ENCODE measurements around the gene CCR3.
"Not testable (repeated sequence)": the region's sequence is repeated elsewhere in the genome, so short reads cannot be mapped to it uniquely, and the experiment has no call there.

CCR3 gene

GRCh38 chr3:46242120-46242519 lies at the start of gene CCR3:
CCR3 (plus strand) TSS chr3:46242460; CDS start chr3:46265159, 22,699 bp downstream.
- DNase-seq, result no peak

- no peak for DNase-seq
Measured at GRCh38 chr3:46192939-46193338, 49.3 kb upstream of the CCR3 start.

- no peak for DNase-seq
Measured at GRCh38 chr3:46193436-46193835, 48.8 kb upstream of the CCR3 start.

DNA sequence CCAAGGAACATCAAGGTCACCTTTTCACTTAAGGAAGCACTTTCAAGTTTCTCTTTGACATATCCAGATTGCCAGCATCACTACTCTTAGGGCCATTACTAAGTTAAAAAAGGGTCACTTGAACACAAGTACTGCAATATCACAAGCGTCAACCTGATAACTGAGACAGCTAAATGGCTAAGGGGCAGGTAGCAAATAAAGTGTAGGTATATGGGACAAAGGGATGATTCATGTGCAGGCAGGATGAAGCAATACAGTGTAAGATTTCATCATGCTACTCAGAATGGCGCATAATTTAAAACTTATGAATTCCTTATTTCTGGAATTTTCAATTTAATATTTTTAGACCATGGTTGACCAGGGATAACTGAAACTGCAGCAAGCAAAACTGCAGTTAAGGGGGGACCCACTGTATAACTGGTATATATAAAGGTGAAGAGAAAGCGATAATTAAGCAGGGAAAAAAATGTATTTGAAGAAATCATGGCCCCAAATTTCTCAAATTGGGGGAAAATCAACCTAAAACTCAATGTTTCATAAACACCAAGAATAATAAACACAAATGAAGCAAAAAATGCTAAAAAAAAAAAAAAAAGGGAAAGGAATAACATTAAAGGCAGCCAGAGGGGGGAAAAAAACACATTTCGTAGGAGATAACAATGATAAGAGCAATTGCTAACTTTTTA lies 47.2 kb upstream of the CCR3 start:
- DNase-seq, result no peak

DNA sequence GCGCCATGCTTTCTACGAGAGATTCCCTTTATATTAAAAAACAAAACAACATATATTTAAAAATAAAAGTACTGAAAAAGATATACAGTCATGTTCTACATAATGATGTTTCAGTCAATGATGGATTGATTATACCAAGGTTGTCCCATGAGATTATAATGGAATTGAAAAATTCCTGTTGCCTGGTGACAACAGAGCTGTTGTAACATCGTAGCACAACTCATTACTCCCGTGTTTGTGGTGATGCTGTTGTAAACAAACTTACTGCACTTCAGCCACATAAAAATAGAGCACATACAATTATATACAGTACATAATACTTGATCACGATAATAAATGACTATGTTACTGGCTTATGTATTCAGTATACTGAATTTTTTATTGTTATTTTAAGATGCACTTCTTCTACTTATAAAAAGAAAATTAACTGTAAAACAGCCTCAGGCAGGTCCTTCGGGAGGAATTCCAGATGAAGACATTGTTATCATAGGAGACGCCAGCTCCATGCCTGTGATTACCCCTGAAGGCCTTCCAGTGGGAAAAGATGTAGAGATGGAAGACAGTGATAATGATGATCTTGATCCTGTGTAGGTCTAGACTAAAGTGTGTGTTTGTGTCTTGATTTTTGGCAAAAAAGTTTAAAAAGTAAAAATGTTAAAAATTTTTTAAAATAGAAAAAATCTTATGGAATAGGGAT lies 45.9 kb upstream of the CCR3 start:
- DNase-seq, result no peak

DNA sequence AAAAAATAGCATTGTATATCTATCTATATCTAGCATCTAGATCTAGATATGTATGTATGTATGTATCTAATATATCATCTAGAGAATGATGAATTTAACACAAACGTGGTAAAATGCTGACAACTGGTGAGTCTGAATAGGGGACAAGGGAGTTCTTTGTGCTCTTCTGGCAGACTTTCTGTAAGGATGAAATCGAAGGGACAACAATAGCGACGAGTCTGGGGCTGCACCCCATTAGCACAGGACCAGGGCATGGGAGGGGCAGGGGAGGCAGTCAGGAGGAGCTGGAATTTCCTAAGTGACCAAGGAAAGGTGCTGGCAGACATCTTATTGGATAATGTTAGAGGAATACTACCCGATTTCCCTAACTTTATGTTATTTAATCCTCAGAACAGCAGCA lies 42.0 kb upstream of the CCR3 start:
- DNase-seq, result no peak

DNA sequence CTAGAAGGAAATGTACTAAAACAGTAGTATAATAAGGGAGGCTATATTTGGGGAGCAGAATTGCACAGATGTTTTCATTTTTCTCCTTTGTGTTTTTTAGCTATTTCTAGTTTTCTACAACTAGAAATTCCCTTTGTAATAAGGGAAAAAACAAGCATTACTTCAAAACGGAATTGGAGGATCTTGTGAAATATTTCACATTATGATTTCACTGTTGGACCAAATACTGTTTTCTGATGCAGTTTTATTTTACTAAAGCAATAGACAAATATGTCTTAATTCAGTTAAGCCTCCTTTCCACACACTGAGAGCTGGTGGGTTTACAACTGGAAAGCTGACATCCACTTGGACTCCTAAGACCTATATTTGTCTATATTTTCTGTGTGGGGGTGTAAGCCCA lies 41.5 kb upstream of the CCR3 start:
- no peak for DNase-seq

DNA sequence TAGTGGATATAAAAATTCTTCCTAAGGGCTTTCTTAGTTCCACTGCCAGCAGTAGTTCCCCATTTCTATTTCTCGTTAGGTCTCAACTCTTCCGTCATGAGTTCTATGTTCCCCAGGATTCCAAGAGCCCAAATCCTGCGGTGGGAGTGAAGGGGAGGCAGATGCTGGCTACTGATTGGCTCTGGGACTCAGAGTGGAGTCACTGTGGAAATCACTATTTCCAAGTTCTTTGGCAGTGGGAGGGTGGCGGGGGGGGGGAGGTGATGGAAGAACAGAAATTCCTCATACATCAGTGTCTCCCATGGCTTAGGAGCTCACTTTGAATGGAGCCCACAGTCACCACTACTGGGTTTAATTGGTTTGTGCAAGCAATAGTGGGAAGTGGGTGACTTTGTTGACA lies 39.7 kb upstream of the CCR3 start:
- no peak for DNase-seq

DNA sequence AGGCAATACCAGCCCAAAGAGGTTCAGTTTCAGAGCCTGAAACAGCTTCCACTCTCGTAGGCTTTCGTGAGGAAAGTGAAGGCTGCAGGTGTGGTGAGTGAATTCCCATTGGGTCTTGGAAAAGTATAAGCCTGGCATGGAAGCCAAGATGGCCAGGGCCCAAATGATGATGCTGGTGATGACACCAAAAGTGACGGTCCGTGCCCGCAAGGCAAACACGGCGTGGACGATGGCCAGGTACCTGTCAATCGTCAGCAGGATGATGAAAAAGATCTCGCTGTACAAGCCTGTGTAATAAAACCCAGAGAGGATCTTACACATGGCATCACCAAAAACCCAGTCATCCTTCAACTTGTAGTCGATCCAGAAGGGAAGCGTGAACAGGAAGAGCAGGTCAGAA lies 38.6 kb upstream of the CCR3 start:
- no peak for DNase-seq

DNA sequence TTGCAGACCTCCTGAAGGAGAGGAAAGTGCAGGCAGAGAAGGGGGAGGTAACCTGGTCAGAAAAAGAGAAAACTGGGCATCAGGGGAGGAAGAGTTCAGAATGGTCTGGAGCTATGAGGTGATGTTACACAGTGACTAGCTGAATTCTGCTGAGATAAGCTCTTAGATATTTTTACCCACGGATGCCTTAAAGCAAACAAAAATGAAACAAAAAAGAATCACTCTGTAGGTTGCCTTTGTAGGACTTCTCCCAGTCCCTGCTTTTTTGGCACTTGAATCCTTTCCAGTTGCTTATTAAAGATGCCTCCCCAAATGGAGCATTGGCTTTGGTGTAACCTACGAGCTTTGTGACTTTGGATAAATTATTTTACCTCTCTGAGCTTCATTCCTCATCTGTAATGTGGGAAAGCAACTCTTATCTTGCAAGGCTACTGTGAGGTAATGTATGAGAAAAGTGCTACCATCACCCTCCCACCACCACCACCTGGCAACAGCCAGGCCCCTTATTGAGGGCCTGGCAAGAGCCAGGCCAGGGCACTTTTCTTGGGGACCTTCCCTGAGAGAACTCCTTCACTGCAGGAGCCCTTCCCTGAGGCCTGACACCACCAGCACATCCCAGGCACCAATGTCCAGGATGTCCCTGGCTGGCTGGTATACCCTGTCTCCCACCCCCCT lies 36.8 kb upstream of the CCR3 start:
- DNase-seq, result no peak

- DNase-seq, result no peak
Measured at GRCh38 chr3:46206282-46207015, 35.8 kb upstream of the CCR3 start.

DNA sequence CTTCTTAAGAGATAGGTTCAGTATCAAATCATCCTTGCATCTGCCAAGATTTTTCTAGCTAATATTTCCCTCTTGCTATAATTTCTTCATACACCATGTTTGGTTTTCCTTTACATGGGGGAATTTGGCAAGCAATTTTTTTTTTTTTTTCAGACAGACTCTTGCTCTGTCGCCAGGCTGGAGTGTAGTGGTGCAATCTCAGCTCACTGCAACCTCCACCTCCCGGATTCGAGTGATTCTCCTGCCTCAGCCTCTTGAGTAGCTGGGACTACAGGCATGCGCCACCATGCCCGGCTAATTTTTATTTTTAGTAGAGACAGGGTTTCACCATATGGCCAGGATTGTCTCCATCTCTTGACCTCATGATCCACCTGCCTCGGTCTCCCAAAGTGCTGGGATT lies 34.7 kb upstream of the CCR3 start:
- DNase-seq, result not testable (repeated sequence)

DNA sequence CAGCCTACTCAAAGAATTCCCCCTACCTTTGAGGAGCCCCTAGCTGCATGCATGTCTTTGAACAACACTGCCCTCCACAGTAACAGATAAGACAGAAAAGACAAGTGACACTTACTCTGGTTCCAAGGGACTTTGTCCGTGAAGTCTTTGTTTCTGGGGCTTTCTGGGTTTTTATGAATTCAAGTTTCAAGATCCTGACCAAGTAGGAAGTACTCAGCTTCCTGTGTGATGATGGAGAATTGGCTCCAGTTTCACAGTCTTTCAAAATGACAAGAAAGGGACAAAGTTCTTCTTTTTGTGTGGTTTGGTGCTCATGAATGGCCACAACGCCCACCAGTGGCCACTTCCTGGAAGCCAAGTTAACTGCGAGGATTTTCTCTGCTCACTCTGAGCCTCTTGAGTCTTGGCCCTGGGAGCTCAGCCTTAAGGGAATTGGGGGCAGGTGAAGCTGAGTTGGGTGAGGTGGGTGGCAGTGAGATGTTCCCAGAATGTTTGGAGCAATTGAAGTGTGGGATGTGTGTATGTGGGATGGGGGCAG lies 34.0 kb upstream of the CCR3 start, which contains the start of gene CCR1:
TSS of gene CCR1 (minus strand) at position 147 of the 538 bp plus-strand sequence. CDS start 4,000 bp downstream, outside the sequence.
- peak; percentile 11 for DNase-seq

GRCh38 chr3:46209053-46209452 lies 33.2 kb upstream of the CCR3 start:
- DNase-seq, result no peak

DNA sequence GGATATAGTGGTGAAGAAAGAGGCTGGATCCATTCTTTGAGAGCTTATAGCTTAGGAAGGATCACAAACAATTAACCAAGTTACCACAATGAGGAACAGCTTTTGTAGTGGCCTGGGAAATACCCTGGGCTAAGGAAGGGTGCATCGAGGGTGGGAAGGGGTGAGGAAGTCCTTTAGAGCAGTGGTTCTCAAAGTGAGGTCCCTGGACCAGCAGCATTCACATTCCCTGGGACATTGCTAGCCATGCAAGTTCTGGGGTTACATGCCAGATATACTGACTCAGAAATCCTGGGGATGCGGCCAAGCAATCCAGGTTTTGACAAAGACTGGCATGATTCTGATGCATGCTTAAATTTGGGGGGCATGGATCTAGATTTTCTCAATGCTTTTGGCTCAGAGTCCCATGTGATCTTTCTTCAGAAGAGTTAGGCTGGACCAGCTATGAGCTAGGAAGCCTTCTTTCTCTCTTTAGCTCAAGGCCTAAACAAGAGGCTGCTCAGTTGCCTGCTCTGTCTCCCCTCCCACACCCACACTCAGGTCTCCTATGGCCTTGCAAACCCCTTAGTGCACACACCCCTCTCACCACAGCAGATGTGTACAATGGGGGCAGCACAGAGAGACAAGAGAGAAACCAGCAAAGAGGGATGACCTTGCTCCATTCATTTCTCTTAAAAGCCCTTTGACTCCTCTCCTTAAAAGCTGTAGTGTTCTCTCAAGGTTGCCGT lies 32.4 kb upstream of the CCR3 start:
- DNase-seq, result no peak

- no peak for DNase-seq
Measured at GRCh38 chr3:46212101-46212500, 30.2 kb upstream of the CCR3 start.

- DNase-seq, result no peak
Measured at GRCh38 chr3:46213201-46213600, 29.1 kb upstream of the CCR3 start.

GRCh38 chr3:46214751-46215352 lies 27.4 kb upstream of the CCR3 start:
- DNase-seq, result no peak

GRCh38 chr3:46215810-46216414 lies 26.3 kb upstream of the CCR3 start:
- DNase-seq, result peak; percentile 21

DNA sequence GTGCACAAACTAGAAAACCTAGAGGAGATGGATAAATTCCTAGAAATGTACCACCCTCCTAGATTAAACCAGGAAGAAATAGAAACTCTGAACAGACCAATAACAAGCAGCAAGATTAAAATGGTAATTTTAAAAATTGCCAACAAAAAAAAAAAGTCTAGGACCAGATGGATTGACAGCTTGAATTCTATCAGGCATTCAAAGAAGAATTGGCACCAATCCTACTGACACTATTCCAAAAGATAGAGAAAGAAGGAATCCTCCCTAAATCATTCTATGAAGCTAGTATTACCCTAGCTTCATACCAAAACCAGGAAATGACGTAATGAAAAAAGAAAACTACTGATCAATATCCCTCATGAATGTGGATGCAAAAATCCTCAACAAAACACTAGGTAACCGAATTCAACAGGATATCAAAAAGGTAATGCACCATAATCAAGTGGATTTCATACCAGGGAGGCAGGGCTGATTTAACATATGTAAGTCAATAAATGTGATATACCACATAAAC lies 24.0 kb upstream of the CCR3 start:
- DNase-seq, result no peak

DNA sequence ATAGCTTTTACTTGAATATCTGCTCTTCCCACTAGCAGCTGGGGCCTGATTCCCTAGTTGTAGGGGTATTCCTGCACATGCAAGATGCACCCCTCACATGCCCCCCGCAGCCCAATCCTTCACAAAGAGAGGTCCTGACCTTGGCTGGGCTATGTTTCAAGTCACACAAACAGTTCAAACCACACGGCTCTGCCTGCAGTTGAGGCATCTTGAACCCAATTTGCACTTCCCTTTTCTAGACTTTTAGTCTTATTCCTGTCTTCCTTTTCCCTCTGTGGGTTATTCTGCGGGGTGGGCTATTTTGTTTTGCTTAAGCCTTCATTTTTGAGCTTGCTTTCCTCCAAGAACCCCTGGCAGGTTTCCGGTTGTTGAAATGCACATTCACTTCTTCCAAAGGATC lies 20.9 kb upstream of the CCR3 start:
- DNase-seq, result no peak
